ENCODE measurements around the gene GNB1.

Gene GNB1

DNA sequence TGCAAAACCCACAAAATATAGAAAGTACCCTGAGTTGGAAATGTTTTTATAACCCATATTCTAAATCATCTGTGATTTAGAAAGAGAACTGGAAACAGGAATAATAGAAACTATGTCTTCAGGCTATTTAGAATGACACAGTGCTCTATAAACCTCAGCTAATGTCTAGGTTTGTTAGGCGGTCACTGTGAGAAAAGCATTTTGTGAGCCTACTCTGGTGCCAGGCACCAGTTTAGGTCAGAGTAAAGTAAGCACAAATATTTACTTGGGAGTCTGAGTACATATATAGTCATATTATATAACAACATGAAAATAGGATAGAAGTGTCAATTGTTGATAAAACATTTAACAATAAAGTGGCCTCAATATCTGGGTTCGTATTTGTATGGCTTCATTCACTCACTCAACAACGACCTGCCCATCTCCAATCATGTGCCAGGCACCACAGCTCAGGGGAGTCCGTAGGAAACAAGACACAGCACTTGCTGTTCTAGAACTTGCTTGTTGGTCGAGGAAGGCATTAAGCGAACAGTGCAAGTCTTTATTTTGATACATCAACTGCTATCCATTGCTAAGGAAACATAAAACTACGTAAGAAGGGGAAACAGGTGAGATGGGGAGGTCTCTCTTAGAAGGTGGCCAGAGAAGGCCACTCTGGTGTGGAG lies 37.2 kb downstream of the GNB1 start:
- DNase-seq: no peak

DNA sequence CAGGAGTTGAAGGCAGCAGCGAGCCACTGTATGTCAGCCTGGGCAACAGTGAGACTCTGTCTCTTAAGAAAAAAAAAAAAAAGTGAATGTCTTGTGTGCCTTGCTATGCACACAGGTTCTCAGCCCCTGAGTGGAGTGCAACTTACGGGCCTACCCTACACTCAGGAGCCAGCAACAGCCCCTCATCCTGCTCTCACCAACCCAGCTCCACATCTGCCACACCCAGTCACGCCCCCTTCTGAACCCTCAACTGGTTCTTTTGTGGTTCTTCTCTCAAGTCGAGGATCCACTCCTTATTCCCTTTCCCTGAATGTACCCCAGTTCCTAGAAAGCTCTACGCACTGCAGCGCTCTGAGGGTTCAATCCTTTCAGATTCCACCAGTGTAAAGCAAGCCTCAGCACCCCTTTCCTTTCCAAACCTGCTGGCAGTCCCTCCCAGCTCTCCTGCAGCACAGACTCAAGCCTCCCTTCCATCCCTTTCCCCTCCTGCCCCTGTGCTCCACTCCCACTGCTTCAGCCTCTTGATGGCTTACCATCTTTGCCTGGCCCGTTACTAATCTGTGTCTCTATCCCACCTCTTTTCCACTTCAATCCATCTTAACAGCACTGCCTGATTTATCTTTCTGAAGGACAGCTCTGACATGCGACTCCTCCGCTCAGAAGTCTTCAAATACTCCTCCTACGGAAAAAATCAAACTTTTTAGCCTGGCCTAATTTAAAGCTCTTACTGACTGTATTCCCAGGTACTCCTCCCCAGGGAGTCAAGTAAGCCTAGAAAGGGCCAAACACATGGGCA lies 38.1 kb downstream of the GNB1 start:
- no peak for DNase-seq

- DNase-seq: no peak
Observed at GRCh38 chr1:1847890-1848289, 43.0 kb downstream of the GNB1 start.

DNA sequence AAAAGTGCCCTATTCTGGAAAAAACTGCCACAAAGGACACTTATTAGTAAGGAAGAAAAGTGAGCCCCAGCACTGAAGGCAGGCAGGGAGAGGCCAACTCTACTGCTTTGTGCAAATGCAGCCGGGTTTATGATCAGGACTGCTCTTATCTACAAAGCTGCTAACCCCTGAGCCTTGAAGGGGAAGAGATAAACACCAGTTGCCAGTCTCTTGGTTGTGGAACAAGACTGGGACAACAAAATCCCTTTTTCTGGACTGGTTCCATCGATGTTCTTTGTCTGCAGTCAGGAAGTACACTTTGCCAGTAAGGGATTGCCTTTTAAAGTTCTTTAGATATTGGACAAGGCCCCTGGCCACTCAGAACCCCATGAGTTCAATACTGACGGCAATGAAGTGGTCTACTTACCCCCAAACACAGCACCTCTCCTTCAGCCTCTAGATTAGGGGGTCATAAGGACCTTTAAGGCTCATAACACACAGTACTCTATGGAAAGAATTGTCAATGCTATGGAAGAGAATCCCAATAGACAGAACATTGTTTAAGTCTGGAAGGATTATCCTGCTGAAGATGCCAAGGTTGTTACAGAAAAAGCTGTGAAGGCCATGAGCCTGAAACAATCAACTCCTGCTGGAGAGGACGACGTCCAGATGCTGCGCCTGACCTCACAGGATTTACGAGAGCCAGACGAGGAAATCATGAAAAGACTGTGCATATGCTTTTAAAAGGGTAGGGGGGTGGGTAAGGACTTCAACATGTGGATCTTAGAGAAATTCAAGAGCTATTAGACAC lies 43.6 kb downstream of the GNB1 start:
- DNase-seq: no peak

DNA sequence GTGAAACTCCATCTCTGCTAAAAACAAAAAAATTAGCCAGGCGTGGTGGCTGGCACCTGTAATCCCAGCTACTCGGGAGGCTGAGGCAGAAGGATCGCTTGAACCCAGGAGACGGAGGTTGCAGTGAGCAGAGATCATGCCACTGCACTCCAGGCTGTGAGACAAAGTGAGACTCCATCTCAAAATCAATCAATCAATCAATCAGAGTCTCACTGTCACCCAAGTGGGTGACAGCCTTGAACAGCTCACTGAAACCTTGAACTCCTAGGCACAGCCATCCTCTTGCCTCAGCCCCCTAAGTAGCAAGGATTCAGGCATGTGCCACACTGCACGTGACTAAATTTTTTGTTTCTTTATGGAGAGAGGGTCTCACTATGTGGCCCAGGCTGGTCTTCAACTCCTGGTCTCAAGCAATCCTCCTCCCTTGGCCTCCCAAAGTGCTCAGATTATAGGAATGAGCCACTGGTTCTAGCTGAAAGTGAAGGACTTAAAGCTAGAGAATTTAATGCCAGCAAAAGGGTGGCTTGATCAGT lies 44.4 kb downstream of the GNB1 start:
- DNase-seq: no peak

DNA sequence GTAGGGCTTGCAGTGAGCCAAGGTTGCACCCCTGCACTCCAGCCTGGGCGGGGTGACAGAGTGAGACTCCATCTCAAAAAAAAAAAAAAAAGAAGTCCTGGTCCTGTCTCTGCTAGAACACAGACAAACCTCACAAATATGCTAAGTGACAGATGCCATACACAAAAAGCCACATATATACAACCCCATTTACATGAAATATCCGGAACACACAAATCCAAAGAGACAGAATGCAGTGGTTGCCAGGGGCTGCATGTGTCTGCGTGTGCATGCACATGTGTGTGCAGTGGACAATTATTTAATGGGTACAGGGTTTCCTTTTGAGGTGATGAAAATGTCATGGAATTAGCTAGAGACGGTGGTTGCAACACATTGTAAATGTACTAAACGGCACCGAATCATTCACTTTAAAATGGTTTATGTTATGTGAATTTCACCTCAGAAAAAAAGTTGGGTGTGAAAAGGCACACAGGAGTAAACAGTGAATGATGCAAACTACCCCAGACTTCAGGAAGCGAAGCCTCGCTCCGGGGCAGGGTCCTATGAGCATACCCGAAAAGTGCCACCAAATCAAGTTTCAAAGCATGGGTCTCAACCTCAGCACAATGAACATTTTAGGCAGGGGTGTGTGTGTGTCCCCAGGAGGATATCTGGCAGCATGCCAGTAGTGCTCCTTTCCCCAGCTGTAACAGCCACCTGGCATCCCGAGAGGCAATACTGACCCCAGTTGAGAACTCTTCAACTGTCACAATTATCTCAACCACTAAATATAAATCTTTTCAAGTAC lies 48.3 kb downstream of the GNB1 start:
- no peak for DNase-seq

GRCh38 chr1:1841575-1841995 lies 49.3 kb downstream of the GNB1 start:
- DNase-seq: no peak

DNA sequence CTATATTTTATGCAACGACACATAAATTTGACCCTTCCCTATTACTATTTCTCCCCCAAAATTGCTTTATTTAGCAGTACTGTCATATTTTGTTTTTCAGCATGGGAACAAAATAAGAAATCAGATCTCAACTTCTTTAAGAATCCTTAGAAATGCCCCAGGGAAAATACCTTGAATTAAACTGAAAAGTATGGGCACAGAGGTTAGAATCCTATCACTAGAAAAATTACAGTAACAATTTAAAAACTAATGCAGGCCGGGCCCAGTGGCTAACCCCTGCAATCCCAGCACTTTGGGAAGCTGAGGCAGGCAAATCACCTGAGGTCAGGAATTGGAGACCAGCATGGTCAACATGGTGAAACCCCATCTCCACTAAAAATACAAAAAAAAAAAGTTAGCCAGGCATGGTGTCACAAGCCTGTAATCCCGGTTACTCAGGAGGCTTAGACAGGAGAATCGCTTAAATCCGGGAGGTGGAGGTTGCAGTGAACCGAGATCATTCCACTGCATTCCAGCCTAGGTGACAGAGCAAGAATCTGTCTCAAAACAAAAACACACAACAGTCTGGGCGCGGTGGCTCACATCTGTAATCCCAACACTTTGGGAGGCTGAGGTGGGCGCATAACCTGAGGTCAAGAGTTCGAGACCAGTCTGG lies 51.4 kb downstream of the GNB1 start:
- no peak for DNase-seq

DNA sequence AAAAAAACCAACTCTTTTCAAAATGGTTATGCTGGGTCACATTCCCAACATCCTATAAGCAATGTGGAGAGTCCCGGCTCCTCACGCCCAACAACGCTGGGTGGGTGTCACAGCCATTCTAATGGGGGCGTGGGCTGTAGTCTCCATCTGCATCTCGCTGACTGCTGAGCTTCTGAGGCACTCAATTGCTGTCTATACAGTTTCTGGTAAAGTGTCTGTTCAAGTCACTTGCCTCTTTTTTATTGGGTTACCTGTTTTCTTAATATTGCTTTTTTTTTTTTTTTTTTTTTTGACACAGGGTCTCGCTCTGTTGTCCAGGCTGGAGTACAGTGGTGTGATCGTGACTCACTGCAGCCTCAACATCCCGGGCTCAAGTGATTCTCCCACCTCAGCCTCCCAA lies 54.8 kb downstream of the GNB1 start:
- DNase-seq: no peak

DNA sequence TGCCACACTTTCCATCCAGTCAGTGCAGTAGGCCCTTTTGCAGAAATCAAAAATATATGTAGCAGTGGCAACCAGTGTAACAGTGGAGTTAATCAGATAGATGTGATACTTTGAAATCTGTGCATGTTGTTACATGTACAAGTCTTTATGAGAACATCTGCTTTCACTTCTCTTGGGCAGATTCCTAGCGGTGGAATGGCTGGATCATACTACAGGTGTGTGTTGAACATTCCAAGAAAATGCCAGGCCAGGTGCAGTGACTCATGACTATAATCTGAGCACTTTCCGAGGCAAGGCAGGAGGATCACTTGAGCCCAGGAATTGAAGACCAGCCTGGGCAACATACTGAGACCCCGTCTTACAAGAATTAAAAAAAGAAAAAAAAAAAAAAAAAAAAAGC lies 55.3 kb downstream of the GNB1 start:
- no peak for DNase-seq

GRCh38 chr1:1833916-1834325 lies 57.0 kb downstream of the GNB1 start:
- DNase-seq: no peak

GRCh38 chr1:1833456-1833855 lies 57.4 kb downstream of the GNB1 start:
- no peak for DNase-seq

DNA sequence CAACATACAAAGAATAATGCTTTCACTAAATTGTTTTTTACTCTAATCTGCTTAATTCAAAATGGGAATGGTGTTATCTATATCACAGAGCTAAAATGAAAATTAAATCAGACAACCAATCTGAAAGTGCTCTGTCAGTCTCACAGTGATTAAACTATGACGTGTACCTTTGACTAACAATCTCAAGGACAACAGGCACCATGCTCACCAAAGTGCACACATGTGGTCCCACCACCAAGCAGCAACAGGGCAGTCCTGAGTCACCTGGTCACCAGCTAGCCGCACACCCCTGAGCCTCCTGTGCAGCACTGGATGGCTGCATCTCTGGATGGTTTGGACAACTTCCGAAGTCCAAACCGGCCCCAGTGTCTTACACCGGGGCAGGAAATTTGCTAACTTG lies 58.1 kb downstream of the GNB1 start:
- no peak for DNase-seq

DNA sequence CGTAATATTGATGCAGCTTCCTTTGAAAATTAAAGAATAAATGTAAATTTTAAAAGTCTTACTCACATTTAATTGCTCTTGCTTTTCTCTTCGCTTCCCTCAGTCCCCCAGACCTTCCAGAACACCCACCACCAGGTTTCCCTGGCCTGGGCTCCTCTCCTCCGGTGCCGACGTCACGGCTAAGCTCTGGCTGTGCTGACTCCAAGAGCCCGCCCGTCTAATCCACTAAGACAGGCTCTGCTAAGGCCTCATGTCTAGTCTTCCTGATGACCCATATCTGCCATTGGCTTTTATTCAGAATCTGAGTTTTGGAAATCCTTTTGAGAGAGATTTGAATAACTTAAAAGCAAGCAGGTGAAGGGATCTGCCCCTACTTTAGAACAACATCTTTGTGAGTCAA lies 58.7 kb downstream of the GNB1 start:
- no peak for DNase-seq

DNA sequence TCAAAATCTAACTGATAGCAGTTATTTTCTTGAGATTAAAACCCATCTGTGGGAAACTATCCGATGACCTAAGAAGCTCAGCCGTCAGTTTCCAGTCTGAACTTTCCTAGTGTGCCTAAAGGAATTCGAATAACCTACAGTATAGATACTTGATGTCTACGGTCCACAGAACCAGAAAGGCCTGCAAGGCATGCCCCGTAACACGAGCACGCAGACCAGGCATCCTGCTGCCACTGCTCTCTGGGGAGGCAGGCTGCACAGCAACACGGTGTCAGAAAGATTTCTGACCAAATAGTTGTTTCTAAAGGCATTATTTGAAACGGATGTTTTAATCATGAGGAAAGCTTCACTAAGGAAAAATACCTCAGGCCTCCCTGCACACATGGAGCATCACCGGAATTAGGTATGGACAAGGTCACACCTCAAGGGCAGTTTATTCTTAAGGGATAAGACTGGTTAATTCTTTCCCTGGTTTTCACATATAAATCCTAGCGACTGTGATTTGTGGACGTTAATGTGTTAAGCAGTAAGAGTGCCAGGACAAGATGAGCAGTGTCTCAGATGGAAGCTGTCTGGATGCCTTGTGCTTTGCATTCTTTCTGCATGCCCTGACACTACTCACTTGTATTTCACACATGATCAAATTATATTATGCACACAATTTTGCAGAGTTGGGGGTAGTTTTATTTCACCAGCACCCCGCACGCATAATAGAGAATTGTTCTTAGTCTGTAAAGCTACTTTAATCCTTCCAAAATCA lies 63.6 kb downstream of the GNB1 start:
- no peak for DNase-seq

DNA sequence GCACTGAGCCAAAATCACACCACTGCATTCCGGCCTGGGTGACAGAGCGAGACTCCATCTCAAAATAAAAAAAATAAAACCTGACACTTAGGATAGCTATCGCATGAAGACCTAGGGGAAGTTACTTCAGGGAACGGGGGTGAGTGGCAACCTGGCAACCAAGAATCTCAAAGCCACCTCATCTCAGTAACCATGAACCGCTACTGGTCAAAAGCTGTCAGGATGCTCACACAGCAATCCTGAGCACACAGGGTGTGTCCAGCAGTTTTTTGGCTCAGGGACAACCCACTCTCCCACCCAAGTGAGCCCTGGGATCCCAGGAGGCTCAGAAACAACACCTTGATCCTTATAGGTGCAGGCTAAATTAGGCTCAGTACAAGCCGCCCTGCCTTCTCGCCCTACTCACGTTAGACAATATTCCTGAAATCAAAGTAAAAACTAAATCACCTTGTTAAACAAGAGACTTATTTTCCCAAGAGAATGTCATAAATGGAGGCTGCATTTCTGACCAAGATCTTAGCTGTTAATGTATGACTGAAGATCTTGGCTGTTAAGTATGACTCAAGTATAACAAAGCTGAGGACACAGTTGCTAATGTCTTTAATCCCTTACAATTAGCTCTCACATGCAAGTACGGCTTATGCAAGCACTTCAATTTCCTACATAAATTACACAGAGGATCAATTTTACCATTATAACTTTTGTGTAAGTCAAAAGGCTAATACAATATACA lies 64.4 kb downstream of the GNB1 start:
- DNase-seq: no peak

GRCh38 chr1:1825217-1825616 lies 65.7 kb downstream of the GNB1 start:
- no peak for DNase-seq

GRCh38 chr1:1819762-1820161 lies 71.1 kb downstream of the GNB1 start:
- DNase-seq: no peak

- DNase-seq: no peak
Observed at GRCh38 chr1:1817221-1817620, 73.7 kb downstream of the GNB1 start.

GRCh38 chr1:1815606-1816281 lies 75.1 kb downstream of the GNB1 start:
- DNase-seq: no peak
